ENCODE measurements around the gene TRIM40. TPM values are rescaled to one million over a fixed set of nuclear protein-coding genes. Genes with fewer than 3 reads are reported as not detected.

The TRIM40 gene
- total RNA-seq, 1 experiment from 2014 or later, result not detected

- no peak for TF ChIP-seq YY1 (IDR thresholded peaks at IDR 0.05; ENCODE audit: extremely low read depth, insufficient replicate concordance, low read depth, low read length)
- no peak for TF ChIP-seq EZH2phosphoT487 (IDR thresholded peaks at IDR 0.05; ENCODE audit: borderline replicate concordance)
- TF ChIP-seq, protein P1, sequence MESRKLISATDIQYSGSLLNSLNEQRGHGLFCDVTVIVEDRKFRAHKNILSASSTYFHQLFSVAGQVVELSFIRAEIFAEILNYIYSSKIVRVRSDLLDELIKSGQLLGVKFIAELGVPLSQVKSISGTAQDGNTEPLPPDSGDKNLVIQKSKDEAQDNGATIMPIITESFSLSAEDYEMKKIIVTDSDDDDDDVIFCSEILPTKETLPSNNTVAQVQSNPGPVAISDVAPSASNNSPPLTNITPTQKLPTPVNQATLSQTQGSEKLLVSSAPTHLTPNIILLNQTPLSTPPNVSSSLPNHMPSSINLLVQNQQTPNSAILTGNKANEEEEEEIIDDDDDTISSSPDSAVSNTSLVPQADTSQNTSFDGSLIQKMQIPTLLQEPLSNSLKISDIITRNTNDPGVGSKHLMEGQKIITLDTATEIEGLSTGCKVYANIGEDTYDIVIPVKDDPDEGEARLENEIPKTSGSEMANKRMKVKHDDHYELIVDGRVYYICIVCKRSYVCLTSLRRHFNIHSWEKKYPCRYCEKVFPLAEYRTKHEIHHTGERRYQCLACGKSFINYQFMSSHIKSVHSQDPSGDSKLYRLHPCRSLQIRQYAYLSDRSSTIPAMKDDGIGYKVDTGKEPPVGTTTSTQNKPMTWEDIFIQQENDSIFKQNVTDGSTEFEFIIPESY (IDR thresholded peaks at IDR 0.05; ENCODE audit: extremely low read depth, insufficient replicate concordance, low read length), result no peak
- TF ChIP-seq POLR2AphosphoS5 (IDR thresholded peaks at IDR 0.05; ENCODE audit: low read depth, low read length), result peak; percentile 53; the same call in 1 of the 2 replicates
- 0 out of 2 replicates have a peak, but pooled peaks have one; percentile 11 for TF ChIP-seq FOSL1 (IDR thresholded peaks at IDR 0.05; ENCODE audit: low read depth)
- TF ChIP-seq EZH2 (IDR thresholded peaks at IDR 0.05), result no peak
Measured at GRCh38 chr6:30156262-30156599, 20.3 kb downstream of the TRIM40 start (continued).

DNA sequence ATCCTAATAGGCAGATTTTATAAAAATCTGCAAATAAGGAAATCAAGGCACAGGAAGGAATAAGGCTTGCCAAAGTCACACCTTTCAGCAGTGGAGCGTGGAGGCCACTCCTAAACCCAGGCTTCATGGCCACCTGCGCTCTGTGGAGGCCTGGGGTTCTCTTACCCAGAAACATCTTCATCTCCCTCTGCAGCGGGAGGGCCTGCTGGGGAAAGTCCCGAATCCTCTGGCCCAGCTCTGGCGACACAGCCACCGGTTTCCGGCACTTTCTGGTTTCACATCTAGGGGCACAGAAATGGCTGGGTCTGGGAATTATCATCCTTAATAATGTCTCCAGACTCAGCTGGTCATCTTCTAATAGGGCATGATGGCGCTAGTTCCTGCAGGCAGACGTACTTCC is 20.8 kb downstream of the TRIM40 start:
- no peak overlapping the region for H3K27ac ChIP-seq (ENCODE audit: low read depth, low read length)
- peaks cover 28 to 31% of the 10 kb centered on the region in 2 experiments for H3K4me1 ChIP-seq (ENCODE audit: control insufficient read depth in 1 of 2, insufficient read depth in 2 of 2, low read length in 2 of 2)
- ChIA-PET CTCF (no interaction called here), RAD21 (ENCODE audit: low non-redundant PET in 1 of 2, low total read pairs in 2 of 2, uncharacterized antibody in 2 of 2, unreplicated experiment in 2 of 2) (no interaction called here), POLR2A (no interaction called here)
- H2AFZ ChIP-seq (ENCODE audit: low read depth, low read length, poor library complexity, severe bottlenecking), result no peak overlapping the region
- H3K9ac ChIP-seq (ENCODE audit: low read length), result no peak overlapping the region
- BruUV-seq (replicated peaks), result TSS peak; percentile 98
- intact Hi-C loops (cut with micrococcal nuclease), result no loop called here
- DNase-seq (ENCODE audit: low read depth, low spot score) (no peak), ATAC-seq (no peak)
- no peaks in the 10 kb centered on the region for H3K36me3 ChIP-seq (ENCODE audit: control insufficient read depth in 1 of 2, insufficient read depth in 2 of 2, low read length in 2 of 2)
- H3K9me2 ChIP-seq (ENCODE audit: insufficient read depth), result no peaks in the 10 kb centered on the region
- H3K79me2 ChIP-seq (ENCODE audit: insufficient read depth, low read length), result no peaks in the 10 kb centered on the region
- no peaks in the 10 kb centered on the region for H3K27me3 ChIP-seq (ENCODE audit: insufficient read depth, low read length)
- TF ChIP-seq ZNF274 (IDR thresholded peaks at IDR 0.05; ENCODE audit: low read depth, low read length) (no peak), FOSL1 (IDR thresholded peaks at IDR 0.05; ENCODE audit: low read depth) (no peak), SRF (IDR thresholded peaks at IDR 0.05; ENCODE audit: low read depth) (no peak), MAX (IDR thresholded peaks at IDR 0.05) (no peak), JUND (IDR thresholded peaks at IDR 0.05) (no peak), EZH2phosphoT487 (IDR thresholded peaks at IDR 0.05; ENCODE audit: borderline replicate concordance) (no peak), POLR2A (IDR thresholded peaks at IDR 0.05; ENCODE audit: borderline replicate concordance, extremely low read depth, insufficient read depth, insufficient read length) (no peak), SP1 (IDR thresholded peaks at IDR 0.05; ENCODE audit: low read depth) (no peak), SIN3A (IDR thresholded peaks at IDR 0.05; ENCODE audit: low read depth) (no peak)
- TF ChIP-seq, protein P2, sequence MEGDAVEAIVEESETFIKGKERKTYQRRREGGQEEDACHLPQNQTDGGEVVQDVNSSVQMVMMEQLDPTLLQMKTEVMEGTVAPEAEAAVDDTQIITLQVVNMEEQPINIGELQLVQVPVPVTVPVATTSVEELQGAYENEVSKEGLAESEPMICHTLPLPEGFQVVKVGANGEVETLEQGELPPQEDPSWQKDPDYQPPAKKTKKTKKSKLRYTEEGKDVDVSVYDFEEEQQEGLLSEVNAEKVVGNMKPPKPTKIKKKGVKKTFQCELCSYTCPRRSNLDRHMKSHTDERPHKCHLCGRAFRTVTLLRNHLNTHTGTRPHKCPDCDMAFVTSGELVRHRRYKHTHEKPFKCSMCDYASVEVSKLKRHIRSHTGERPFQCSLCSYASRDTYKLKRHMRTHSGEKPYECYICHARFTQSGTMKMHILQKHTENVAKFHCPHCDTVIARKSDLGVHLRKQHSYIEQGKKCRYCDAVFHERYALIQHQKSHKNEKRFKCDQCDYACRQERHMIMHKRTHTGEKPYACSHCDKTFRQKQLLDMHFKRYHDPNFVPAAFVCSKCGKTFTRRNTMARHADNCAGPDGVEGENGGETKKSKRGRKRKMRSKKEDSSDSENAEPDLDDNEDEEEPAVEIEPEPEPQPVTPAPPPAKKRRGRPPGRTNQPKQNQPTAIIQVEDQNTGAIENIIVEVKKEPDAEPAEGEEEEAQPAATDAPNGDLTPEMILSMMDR (IDR thresholded peaks at IDR 0.05 in 2 of 3, conservative IDR thresholded peaks at IDR 0.05 in 1 of 3; ENCODE audit: borderline replicate concordance in 1 of 3, insufficient read depth in 1 of 3, low read depth in 2 of 3, low read length in 2 of 3), result no peak
- H3K4me2 ChIP-seq (ENCODE audit: low read length), result peak overlapping the region; percentile 74
- peak overlapping the region in 1 of 2 experiments; percentile 39; a peak in 3 of 4 replicates for H3K4me3 ChIP-seq (replicated peaks in 1 of 2; ENCODE audit: low read depth in 1 of 2, low read length in 2 of 2)
- no peaks in the 10 kb centered on the region for H3K9me3 ChIP-seq (ENCODE audit: control insufficient read depth in 1 of 2, insufficient read depth in 1 of 2, low read depth in 1 of 2, low read length in 2 of 2)
- no peaks in the 10 kb centered on the region for H4K20me1 ChIP-seq (ENCODE audit: insufficient read depth)

Measured in HCT116 (cell line).